ENCODE measurements around the gene PTPN11.

PTPN11 gene

GRCh38 chr12:112427760-112428159 lies 9.0 kb downstream of the PTPN11 start:
- H3K4me1 ChIP-seq (ENCODE audit: low read length), result no peaks in the 10 kb centered on the region
- H3K9ac ChIP-seq (ENCODE audit: low read length), result no peak overlapping the region
- no peaks in the 10 kb centered on the region for H3K27me3 ChIP-seq (replicated peaks; ENCODE audit: insufficient read depth, low read length)
- H4K20me1 ChIP-seq (ENCODE audit: insufficient read depth, low read length), result no peaks in the 10 kb centered on the region
- no peak for DNase-seq
- H3K4me2 ChIP-seq (ENCODE audit: low read depth, low read length), result no peak overlapping the region
- no peak overlapping the region for H3K4me3 ChIP-seq (ENCODE audit: low read length)
- no peaks in the 10 kb centered on the region for H3K36me3 ChIP-seq (replicated peaks; ENCODE audit: insufficient read depth, low read length)
- H3K9me3 ChIP-seq (replicated peaks; ENCODE audit: insufficient read depth, low read length), result no peaks in the 10 kb centered on the region
- H3F3A ChIP-seq (ENCODE audit: insufficient read depth, low read length), result no peaks in the 10 kb centered on the region
- peaks cover 69% of the 10 kb centered on the region for H3K79me2 ChIP-seq (ENCODE audit: low read length)
- H3K9me2 ChIP-seq (replicated peaks; ENCODE audit: insufficient read depth, low read length), result no peaks in the 10 kb centered on the region
- TF ChIP-seq EZH2 (optimal IDR thresholded peaks at IDR 0.05; ENCODE audit: low read depth, low read length), result no peak
- no peak for TF ChIP-seq EZH2phosphoT487 (IDR thresholded peaks at IDR 0.05; ENCODE audit: low read length)
- TF ChIP-seq CTCF (IDR thresholded peaks at IDR 0.05; ENCODE audit: low read length), result no peak
- H3K27ac ChIP-seq (ENCODE audit: low read length), result no peak overlapping the region
- H2AFZ ChIP-seq (ENCODE audit: low read length), result no peak overlapping the region

- Histone ChIP-seq H3K27ac (ENCODE audit: low read length) (no peak overlapping the region), H3F3A (ENCODE audit: insufficient read depth, low read length) (no peaks in the 10 kb centered on the region), H3K27me3 (replicated peaks; ENCODE audit: insufficient read depth, low read length) (no peaks in the 10 kb centered on the region), H3K4me3 (ENCODE audit: low read length) (no peak overlapping the region), H3K9ac (ENCODE audit: low read length) (no peak overlapping the region), H3K9me3 (replicated peaks; ENCODE audit: insufficient read depth, low read length) (no peaks in the 10 kb centered on the region), H3K36me3 (replicated peaks; ENCODE audit: insufficient read depth, low read length) (no peaks in the 10 kb centered on the region), H3K4me1 (ENCODE audit: low read length) (no peaks in the 10 kb centered on the region), H2AFZ (ENCODE audit: low read length) (no peak overlapping the region), H4K20me1 (ENCODE audit: insufficient read depth, low read length) (no peaks in the 10 kb centered on the region), H3K79me2 (ENCODE audit: low read length) (peaks cover 54% of the 10 kb centered on the region), H3K4me2 (ENCODE audit: low read depth, low read length) (no peak overlapping the region), H3K9me2 (replicated peaks; ENCODE audit: insufficient read depth, low read length) (no peaks in the 10 kb centered on the region)
- TF ChIP-seq EZH2 (optimal IDR thresholded peaks at IDR 0.05; ENCODE audit: low read depth, low read length) (no peak), EZH2phosphoT487 (IDR thresholded peaks at IDR 0.05; ENCODE audit: low read length) (no peak), CTCF (IDR thresholded peaks at IDR 0.05; ENCODE audit: low read length) (no peak)
- no peak for DNase-seq
Measured at GRCh38 chr12:112430929-112431328, 12.2 kb downstream of the PTPN11 start.

GRCh38 chr12:112431965-112432364 lies 13.2 kb downstream of the PTPN11 start:
- Histone ChIP-seq H3K27ac (ENCODE audit: low read length) (no peak overlapping the region), H3F3A (ENCODE audit: insufficient read depth, low read length) (no peaks in the 10 kb centered on the region), H3K9me3 (replicated peaks; ENCODE audit: insufficient read depth, low read length) (no peaks in the 10 kb centered on the region), H3K79me2 (ENCODE audit: low read length) (peaks cover 49% of the 10 kb centered on the region), H3K4me2 (ENCODE audit: low read depth, low read length) (no peak overlapping the region), H3K27me3 (replicated peaks; ENCODE audit: insufficient read depth, low read length) (no peaks in the 10 kb centered on the region), H3K4me1 (ENCODE audit: low read length) (no peaks in the 10 kb centered on the region), H3K9ac (ENCODE audit: low read length) (no peak overlapping the region), H4K20me1 (ENCODE audit: insufficient read depth, low read length) (no peaks in the 10 kb centered on the region), H2AFZ (ENCODE audit: low read length) (no peak overlapping the region), H3K9me2 (replicated peaks; ENCODE audit: insufficient read depth, low read length) (no peaks in the 10 kb centered on the region), H3K4me3 (ENCODE audit: low read length) (no peak overlapping the region), H3K36me3 (replicated peaks; ENCODE audit: insufficient read depth, low read length) (no peaks in the 10 kb centered on the region)
- no peak for TF ChIP-seq EZH2 (optimal IDR thresholded peaks at IDR 0.05; ENCODE audit: low read depth, low read length)
- no peak for TF ChIP-seq CTCF (IDR thresholded peaks at IDR 0.05; ENCODE audit: low read length)
- TF ChIP-seq EZH2phosphoT487 (IDR thresholded peaks at IDR 0.05; ENCODE audit: low read length), result no peak
- no peak for DNase-seq

All from MM.1S (cell line).